Erythroblast (primary cell): Measurements from ENCODE around the gene BMP3.

Source experiments
- DNase-seq, 2 experiments: peaks; one replicate each; lab custom pipeline; 2025; lab: John Stamatoyannopoulos, UW
- GATA1 ChIP-seq: IDR thresholded peaks from 2 replicates; pipeline ENCODE4 v1.6.1; 2011; ENCODE audit warnings: low read depth, mild to moderate bottlenecking, control low read depth, low read length, moderate library complexity
- POLR2A ChIP-seq: IDR thresholded peaks from 2 replicates; pipeline ENCODE4 v1.6.1; 2011; ENCODE audit warnings: mild to moderate bottlenecking, low read length

BMP3 gene

DNA sequence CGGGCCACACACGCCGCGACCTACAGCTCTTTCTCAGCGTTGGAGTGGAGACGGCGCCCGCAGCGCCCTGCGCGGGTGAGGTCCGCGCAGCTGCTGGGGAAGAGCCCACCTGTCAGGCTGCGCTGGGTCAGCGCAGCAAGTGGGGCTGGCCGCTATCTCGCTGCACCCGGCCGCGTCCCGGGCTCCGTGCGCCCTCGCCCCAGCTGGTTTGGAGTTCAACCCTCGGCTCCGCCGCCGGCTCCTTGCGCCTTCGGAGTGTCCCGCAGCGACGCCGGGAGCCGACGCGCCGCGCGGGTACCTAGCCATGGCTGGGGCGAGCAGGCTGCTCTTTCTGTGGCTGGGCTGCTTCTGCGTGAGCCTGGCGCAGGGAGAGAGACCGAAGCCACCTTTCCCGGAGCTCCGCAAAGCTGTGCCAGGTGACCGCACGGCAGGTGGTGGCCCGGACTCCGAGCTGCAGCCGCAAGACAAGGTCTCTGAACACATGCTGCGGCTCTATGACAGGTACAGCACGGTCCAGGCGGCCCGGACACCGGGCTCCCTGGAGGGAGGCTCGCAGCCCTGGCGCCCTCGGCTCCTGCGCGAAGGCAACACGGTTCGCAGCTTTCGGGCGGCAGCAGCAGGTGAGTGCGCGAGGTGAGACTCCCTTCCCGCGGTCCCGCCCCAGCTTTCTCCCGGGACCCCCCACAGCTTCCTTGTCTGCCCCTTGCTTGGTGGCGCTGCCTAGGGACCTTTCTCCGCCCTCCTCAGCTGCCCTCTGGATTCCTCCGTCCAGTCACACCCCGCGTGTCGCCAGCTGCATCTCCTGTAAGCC lies 678 bp downstream of the BMP3 start:
- no peak for TF ChIP-seq POLR2A
- no peak for TF ChIP-seq GATA1
- DNase-seq: no peak

DNA sequence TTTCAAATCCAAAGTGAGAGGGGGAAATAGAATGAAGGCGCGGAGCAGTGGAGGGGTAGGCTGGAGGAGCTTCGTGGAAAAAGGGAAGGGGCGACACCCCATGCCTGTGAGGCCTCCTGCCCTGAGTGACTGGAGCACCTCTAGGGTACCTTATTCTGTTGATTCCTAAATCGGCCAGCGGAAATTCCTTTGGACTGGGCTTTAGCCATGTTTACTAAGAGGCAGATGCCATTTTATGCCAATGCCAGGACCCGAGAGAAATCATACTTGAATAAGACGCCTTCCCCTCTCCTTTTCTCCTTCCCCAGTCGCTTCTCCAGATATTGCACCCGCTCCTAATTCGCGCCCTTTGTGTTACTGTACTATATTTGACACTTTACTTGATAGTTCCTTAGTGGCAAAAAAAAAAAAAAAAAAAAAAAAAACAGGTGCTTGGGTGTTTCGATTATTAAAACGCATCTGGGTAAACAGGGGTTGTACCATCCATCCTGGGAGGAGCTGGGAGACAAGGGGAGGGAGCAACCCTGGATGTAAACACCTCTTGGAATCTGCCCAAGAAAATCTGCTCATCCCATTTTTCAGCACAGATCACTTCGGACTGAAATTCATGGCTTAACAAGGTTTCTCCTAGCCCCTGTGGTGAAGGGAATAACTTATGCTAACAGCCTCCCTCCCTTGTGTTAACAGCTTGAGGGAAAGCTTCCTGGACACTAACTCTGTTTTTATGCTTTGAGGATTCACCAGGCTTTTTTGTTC lies 1.5 kb downstream of the BMP3 start:
- no peak for TF ChIP-seq GATA1
- TF ChIP-seq POLR2A: no peak

DNA sequence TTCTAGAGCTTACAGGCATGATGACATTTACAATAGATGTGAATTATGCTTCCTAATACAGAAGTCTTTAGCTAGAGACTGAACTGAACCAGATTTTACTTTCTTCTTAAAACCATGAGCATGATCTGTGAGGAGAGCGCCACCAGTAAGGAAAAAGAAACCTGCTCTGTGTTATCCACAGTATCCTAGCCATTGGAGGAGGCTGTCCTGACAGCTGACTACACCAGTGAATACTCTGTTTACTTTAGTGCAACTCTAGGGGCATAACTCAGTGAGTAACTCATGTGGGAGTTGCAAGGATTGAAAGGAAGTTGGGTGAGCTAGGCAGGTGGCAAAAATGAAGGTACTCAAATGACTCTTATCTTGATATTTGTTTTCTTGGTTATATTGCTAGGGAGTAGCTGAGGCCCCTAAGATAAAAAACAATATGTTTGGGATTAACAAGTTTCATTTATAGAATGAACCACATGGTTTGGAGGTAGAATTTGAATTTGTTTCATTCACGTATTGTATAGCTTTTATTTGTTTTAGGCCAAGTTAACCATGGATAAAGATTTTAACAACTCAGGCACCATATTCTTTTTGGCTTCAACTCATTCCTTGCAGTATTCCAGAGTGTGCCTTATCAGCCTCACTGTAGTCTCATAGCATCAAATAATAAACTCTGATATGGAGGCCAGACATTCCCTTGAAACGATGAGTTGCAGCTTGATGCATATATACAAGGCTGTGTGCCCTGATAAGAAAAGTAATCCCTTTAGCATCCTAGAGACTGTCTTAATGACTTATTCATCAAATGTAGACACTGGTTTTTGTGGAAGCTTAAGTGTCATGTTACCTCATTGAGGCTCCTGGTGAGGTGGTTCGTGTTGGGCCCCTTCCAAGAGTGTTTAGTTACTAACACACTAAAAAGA lies 2.5 kb downstream of the BMP3 start:
- DNase-seq: no peak
- TF ChIP-seq POLR2A (no peak), GATA1 (no peak)

More for the DNA sequence above, 1.5 kb downstream of the BMP3 start:
- DNase-seq: no peak

DNA sequence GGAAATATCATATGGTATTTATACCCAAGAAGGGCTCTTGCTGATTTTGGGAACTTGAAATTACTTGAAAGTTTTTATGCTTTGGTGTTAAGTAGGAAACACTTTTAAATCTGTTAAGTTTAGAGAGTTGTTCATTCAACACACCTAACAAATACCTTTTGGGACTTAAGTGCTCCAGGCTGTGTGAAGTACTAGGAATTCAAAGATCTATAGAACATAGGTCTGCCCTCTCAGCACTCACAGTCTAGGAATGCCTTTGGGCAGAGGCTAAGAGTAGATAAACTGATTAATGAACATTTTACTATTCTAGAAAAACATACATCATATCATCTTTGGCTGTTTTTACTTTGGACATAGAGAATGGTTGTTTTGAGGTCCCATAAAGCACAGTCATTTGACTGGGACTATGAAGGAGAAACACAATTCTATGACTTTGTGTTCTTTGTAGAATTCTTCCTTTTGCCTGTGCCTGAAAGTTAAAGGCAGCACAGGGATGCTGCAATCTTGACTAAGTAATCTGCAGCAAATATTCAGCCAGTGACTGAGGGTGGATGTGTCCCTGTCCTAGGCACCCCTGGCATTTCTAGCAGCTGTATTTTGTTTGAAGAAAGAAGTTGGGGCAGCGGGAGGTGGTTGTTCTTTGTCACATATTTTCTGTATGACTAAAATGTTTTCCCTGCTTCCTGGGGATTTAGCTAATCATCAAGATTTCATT lies 8.3 kb downstream of the BMP3 start:
- TF ChIP-seq GATA1: no peak
- DNase-seq: no peak

DNA sequence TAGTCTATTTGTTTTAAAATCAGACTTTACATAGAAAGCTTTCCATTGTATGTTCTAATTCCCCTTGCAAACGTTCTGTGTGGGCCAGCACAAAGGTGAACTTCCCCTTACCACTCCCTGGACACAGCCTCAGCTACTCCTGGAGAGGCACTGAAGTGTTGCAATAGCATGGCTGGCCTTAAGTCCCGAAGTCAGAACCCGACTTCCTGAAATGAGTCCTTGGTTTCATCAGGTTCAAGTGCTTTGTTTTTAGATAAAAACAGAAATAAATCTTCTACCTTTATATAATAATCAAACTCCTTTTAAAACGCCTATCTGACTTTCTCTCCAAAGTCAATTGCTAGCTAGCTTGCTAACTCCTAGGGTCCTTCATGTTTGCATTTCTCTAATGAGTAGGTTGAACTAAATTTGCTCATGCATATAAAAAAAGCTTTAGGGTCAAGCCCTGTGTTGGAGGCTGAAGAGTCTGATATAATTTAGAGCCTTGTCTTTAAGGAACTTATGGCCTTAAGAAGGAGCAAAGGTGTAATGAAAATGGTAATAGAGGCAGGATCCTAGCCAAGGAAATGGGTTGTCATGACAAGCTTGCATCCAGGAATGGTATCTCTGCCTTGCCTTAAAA lies 9.0 kb downstream of the BMP3 start:
- TF ChIP-seq POLR2A (no peak), GATA1 (no peak)
- no peak for DNase-seq

DNA sequence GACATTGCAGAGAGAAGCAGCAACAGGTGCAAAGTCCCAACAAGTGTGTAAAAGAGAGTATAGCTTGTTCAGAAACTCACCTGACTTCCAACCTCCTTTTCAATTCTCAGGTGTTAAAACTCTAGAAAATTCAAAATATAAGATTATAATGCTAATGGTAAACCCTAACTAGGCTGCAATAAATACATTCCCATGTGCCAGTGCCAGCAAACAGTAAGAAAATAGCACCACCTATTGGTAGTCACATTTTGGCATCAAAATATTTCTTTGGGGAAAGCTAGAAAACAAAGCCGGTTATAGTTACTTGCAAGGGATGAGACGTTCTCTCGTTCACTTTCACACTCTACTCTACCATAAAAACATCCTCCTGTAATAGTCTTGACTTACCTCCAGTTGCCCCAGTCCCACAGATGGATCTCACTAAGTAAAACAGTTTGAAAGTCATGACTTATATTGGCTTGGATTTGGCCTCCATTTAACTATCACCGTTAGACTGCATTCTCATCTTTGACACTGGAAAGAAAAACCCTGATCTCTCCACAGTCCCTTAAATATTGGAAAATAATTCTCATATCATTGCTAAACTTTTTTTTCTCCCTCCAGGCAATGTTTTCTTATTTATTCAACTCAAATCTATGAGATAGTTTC lies 9.6 kb downstream of the BMP3 start:
- TF ChIP-seq GATA1 (no peak), POLR2A (no peak)
- DNase-seq: peak; percentile 4 to 24

DNA sequence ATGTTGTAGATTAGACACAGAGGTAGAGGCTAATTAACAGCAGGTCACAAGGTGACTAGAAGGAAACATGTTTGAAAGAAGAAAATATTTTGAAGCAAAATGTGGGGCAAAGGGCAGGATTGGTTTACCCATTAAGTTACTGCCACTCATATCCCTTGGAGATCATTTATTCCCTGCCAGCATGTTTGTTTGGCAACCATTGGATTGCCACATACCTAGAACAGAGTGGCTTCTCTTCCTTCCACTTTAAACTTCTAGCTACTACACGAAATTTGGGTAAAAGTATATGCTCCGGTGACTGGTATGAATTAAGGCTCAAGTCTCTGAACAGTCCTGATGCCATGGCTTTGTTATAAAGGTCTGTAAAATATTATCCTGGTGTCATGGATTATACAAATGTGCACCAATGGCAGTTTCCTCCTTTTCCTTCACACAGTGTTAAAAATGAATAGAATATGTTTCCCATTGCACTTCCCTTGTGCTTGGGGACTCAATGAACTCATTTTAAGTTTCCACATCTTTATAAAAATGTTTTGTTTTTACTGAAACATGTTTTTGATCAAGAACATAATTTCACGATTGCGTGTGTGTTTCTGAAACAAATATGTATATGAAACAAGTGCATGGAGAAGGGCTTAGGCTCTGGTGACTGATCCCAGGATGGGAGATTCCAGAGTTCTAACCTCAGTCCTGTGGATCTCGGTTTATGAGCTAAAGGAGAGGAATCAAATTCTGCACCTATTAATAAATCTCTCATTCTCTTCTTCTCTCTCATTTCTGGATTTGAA lies 12.3 kb downstream of the BMP3 start:
- DNase-seq: no peak

DNA sequence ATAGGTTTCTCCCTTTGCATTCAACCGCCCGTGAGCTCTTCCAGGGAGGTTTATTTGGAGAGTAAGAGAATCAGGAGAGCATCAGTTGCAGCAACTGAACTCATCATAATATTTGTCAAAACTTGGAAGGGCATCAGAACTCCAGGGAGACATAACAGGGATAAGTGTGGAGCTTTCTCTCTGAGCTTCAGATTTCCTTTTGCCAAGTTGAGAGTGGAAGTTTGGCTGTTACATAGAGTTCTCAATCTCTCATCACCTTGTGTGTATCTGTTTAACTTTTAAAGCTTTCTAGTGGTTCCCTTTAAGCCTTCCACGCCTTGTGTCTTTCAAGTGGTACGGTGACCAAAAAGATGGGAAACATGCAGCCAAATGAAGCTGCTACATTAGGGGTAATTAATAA lies 18.8 kb downstream of the BMP3 start:
- DNase-seq: no peak
- no peak for TF ChIP-seq GATA1
- TF ChIP-seq POLR2A: no peak

More for the DNA sequence above, 12.3 kb downstream of the BMP3 start:
- no peak for TF ChIP-seq GATA1
- no peak for TF ChIP-seq POLR2A

DNA sequence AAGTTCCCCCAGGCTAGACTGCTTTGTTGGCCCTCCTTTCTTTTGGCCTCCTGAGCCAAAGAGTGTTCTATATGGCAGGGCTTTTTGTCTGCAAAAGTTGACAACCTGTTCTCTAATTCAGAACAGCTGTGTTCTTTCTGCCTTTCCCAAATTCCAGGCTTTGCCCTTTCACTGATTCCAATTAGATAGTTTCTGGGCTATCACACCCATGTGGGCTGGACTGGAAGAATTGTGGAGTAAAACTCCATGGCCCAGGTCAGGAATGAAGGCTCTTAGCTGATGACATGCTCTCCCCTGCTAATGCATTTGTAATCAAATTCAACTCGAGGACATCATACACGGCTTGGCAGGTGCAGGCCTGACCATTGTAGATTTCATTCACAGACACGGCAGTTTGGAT lies 19.4 kb downstream of the BMP3 start:
- DNase-seq: no peak
- TF ChIP-seq POLR2A: no peak
- TF ChIP-seq GATA1: no peak

DNA sequence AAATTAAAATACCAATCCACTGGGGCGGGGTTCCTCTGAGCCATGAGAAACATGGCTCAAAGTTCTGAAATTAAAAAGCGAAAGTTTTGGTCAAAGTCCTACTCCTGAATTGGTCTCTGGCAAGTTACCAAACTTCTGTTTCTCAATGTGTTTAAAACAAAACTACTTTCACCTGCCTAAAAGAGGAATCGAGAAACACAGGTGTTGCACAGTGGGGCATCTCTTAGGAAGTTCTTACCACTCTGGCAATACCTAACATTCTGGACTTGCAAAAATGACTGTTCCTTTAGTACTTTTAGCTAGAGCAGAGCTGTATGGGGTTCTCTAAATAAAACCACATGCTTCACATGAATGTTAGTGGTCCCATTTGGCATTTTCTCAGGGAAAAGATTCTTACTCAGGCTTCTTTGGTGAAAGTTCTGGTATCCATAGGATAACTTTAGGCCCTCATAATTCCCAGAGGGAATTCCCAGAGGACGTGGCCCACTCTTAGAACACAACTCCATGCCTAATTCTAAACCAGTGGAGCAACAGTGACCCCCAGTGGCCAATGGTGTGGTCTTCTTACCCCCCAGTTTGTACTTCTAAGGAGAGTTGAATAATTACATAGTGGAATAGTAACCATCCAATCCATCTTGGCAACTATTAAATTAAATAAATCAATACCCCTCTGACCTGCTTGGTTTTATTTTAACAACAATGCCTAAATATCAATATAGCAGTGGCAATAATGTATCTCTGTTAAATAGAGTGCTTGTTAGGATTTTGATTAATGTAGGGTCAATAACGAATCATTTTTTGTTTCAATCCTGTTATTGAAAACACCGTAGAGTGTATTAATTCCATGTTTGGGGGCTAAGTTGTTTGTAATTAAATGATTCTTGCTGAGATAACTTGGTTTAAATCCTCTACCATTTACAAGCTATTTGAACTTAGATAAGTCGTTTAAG lies 21.9 kb downstream of the BMP3 start:
- TF ChIP-seq POLR2A (no peak), GATA1 (no peak)
- DNase-seq: peak; percentile 19 to 65
